Adrenal gland (tissue), 12 donors: ENCODE measurements around the gene TRIO. TPM values are rescaled to one million over a fixed set of nuclear protein-coding genes. Genes with fewer than 3 reads are reported as not detected.

Source experiments
- DNase-seq, 7 donors: peaks; one replicate each; pipeline ENCODE4 v3.0.0-alpha.2; 2019 to 2020
- H3K27ac ChIP-seq, 5 donors: fragments of 200-600 bp; sonication (generic) in 4 of 5; 1 replicate in 3 of 5; 2 replicates in 2 of 5; pipeline versions ENCODE4 v1.5.1 to v1.8.0; 2016 to 2020; ENCODE audit warnings: mild to moderate bottlenecking in 1 of 5
- H3K27me3 ChIP-seq: fragments of 200-600 bp; 2 replicates; pipeline ENCODE4 v1.8.0; 2021
- H3K36me3 ChIP-seq, 2 donors: fragments of 200-600 bp; replicated peaks in 1 of 2; 1 replicate in 1 of 2; 2 replicates in 1 of 2; pipeline versions ENCODE4 v1.5.1 to v1.8.0; 2018 to 2022
- H3K4me1 ChIP-seq, 2 donors: fragments of 200-600 bp; replicated peaks in 1 of 2; 1 replicate in 1 of 2; 2 replicates in 1 of 2; pipeline versions ENCODE4 v1.5.1 to v1.8.0; 2018 to 2021
- H3K4me3 ChIP-seq, 4 donors: fragments of 200-600 bp; sonication (generic) in 3 of 4; one replicate each; pipeline ENCODE4 v1.5.1; 2016 to 2018
- H3K9me3 ChIP-seq, 3 donors: fragments of 200-600 bp; sonication (generic) in 1 of 3; replicated peaks in 1 of 3; 1 replicate in 2 of 3; 2 replicates in 1 of 3; pipeline versions ENCODE4 v1.5.1 to v1.8.0; 2016 to 2021
- POLR2A ChIP-seq, 2 donors: fragments of 450-650 bp; IDR thresholded peaks; one replicate each; pipeline ENCODE4 v1.6.1; 2017; ENCODE audit warnings: antibody characterized with exemption in 2 of 2, mild to moderate bottlenecking in 2 of 2, moderate library complexity in 1 of 2
- WGBS, 4 donors: extraction: QIAGEN DNeasy Blood & Tissue Kit in 2 of 4; methylation state at CpG; one replicate each; pipeline versions ENCODE4 v1.1.5 to v1.1.7; 2013 to 2017; 5-methylcytosine and 5-hydroxymethylcytosine counted together
- intact Hi-C, 2 donors: fragments of 100-400 bp; cut with DNase I; formaldehyde crosslinking; loops; one replicate each; pipeline versions ENCODE4 v1.14.1 to v1.15.0; 2022 to 2023
- polyA plus RNA-seq, 3 donors: library from polyadenylated mRNA; stranded (reverse); fragments of 200-250 nt in 2 of 3; fragments of 350-450 nt in 1 of 3; fragmentation: Illumina TruSeq in 1 of 3; extraction: RNeasy Lipid Tissue Mini Kit (QIAGEN cat#74804) in 1 of 3; gene quantifications; one replicate each; pipeline ENCODE4 v1.2.3, GENCODE V29; 2013 to 2014
- total RNA-seq, 9 donors: library from RNA; depleted of rRNA in 4 of 9; stranded (reverse); fragments of >200 nt in 4 of 9; fragments of 120-200 nt in 1 of 9; fragmentation: NEBNext Ultra II Directional in 1 of 9; extraction: Animal tissue kit (Norgen Biotek cat#: 25700) in 1 of 9; gene quantifications; one replicate each; pipeline versions ENCODE4 v1.1.0 to v1.2.4, GENCODE V29; 2013 to 2023
- TF ChIP-seq, protein P1 (sequence below), 6 experiments: fragments of 450-650 bp in 4 of 6; fragments of 200-600 bp in 2 of 6; sonication (generic) in 1 of 6; IDR thresholded peaks; 1 replicate in 5 of 6; 2 replicates in 1 of 6; pipeline versions ENCODE4 v1.5.1 to v1.8.0; 2016 to 2021; ENCODE audit warnings: antibody characterized with exemption in 6 of 6, mild to moderate bottlenecking in 2 of 6, moderate library complexity in 1 of 6
- donor health status: healthy with polysubstance abuse.
- donor health status: Bipolar disorder and iron deficiency.
- donor health status: DM: yes; HTN: yes; CAD: no.
- donor health status: DM: no; HTN: no; CAD: no.
- donor health status: DM: no; HTN: no; CAD: no.
- donor health status: DM: yes; HTN: yes; CAD: no.

TRIO gene
- total and polyA plus RNA-seq, 12 donors = 27.3 to 109 (median 72.4) TPM

- no peaks in the 10 kb centered on the region for H3K36me3 ChIP-seq
- no peak for TF ChIP-seq POLR2A (IDR thresholded peaks at IDR 0.05)
- TF ChIP-seq, protein P1, sequence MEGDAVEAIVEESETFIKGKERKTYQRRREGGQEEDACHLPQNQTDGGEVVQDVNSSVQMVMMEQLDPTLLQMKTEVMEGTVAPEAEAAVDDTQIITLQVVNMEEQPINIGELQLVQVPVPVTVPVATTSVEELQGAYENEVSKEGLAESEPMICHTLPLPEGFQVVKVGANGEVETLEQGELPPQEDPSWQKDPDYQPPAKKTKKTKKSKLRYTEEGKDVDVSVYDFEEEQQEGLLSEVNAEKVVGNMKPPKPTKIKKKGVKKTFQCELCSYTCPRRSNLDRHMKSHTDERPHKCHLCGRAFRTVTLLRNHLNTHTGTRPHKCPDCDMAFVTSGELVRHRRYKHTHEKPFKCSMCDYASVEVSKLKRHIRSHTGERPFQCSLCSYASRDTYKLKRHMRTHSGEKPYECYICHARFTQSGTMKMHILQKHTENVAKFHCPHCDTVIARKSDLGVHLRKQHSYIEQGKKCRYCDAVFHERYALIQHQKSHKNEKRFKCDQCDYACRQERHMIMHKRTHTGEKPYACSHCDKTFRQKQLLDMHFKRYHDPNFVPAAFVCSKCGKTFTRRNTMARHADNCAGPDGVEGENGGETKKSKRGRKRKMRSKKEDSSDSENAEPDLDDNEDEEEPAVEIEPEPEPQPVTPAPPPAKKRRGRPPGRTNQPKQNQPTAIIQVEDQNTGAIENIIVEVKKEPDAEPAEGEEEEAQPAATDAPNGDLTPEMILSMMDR (IDR thresholded peaks at IDR 0.05) = no peak
- DNase-seq = no peak
- no peaks in the 10 kb centered on the region for H3K27me3 ChIP-seq
- H3K4me1 ChIP-seq = peaks cover 10 to 57% of the 10 kb centered on the region in 2 donors
- 78 to 86% (median 82%) methylated on average over 3 of the region's 3 CpGs for WGBS, 4 donors
- H3K27ac ChIP-seq = peak overlapping the region in 4 of 5 donors; percentile 53 to 86 (median 72)
- H3K9me3 ChIP-seq = no peaks in the 10 kb centered on the region
- intact Hi-C loops = no loop called here
- H3K4me3 ChIP-seq = no peak overlapping the region
Measured at GRCh38 chr5:14191325-14191724, 48.2 kb downstream of the TRIO start.

DNA sequence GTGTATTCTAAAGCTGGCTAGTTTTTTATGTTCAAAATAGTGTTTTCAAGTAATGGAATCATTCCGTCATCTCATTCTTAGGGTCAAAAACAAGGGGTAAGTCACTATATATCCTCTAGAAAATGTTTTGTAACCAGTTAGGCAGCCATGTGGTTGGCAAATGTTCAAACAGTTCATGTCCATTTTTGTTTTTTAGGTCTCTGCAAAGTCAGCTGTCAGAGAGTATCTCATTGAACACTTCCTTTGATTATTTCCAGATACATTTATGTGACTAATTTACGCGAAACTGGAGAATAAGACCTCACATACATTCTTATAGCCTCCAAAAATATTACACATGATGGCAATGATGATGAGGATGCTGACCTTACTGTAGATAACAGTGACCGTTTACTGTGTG is 50.4 kb downstream of the TRIO start:
- no peak for DNase-seq
- Histone ChIP-seq H3K4me3 (no peak overlapping the region), H3K27me3 (no peaks in the 10 kb centered on the region), H3K9me3 (no peaks in the 10 kb centered on the region), H3K4me1 (peaks cover 7 to 52% of the 10 kb centered on the region in 2 donors), H3K36me3 (no peaks in the 10 kb centered on the region), H3K27ac (no peak overlapping the region)
- intact Hi-C loops = no loop called here
- 77 to 86% (median 81%) methylated on average over 4 of the region's 4 CpGs for WGBS, 4 donors
- TF ChIP-seq, protein P1 (IDR thresholded peaks at IDR 0.05) = no peak
- no peak for TF ChIP-seq POLR2A (IDR thresholded peaks at IDR 0.05)

- no peak for DNase-seq
- Histone ChIP-seq H3K27ac (no peak overlapping the region), H3K4me3 (no peak overlapping the region), H3K36me3 (no peaks in the 10 kb centered on the region), H3K27me3 (no peaks in the 10 kb centered on the region), H3K9me3 (no peaks in the 10 kb centered on the region), H3K4me1 (peaks cover 10 to 50% of the 10 kb centered on the region in 2 donors)
- TF ChIP-seq POLR2A (IDR thresholded peaks at IDR 0.05) = no peak
- TF ChIP-seq, protein P1 (IDR thresholded peaks at IDR 0.05) = no peak
- 90 to 93% (median 91%) methylated on average over 5 of the region's 5 CpGs for WGBS, 4 donors
- intact Hi-C loops = no loop called here
Measured at GRCh38 chr5:14195588-14195987, 52.4 kb downstream of the TRIO start.

- 69 to 83% (median 74%) methylated on average over 5 of the region's 5 CpGs for WGBS, 4 donors
- Histone ChIP-seq H3K27me3 (no peaks in the 10 kb centered on the region), H3K36me3 (no peaks in the 10 kb centered on the region), H3K9me3 (no peaks in the 10 kb centered on the region), H3K4me1 (peaks cover 9 to 47% of the 10 kb centered on the region in 2 donors), H3K4me3 (no peak overlapping the region), H3K27ac (no peak overlapping the region)
- DNase-seq = no peak
- TF ChIP-seq, protein P1 (IDR thresholded peaks at IDR 0.05) = no peak
- no peak for TF ChIP-seq POLR2A (IDR thresholded peaks at IDR 0.05)
- intact Hi-C loops = no loop called here
Measured at GRCh38 chr5:14197056-14197455, 53.9 kb downstream of the TRIO start.
